Mesendoderm (in vitro differentiated cells): ENCODE measurements around the gene HS3ST6.
A peak's percentile ranks its signal among the peaks of the same experiment; 100 is the strongest.
"Not testable (repeated sequence)": the region's sequence is repeated elsewhere in the genome, so short reads cannot be mapped to it uniquely, and the experiment has no call there.

Experiments used
- DNase-seq: peaks from one replicate; pipeline ENCODE4 v3.0.0; 2013
- H2AK5ac ChIP-seq: 2 replicates; pipeline ENCODE4 v1.6.1; 2013; ENCODE audit warnings: low read length, inconsistent platforms
- H2BK120ac ChIP-seq: 2 replicates; pipeline ENCODE4 v1.6.1; 2013; ENCODE audit warnings: low read depth, mild to moderate bottlenecking, low read length, moderate library complexity, mixed read lengths
- H2BK15ac ChIP-seq: replicated peaks from 2 replicates; pipeline ENCODE4 v1.6.1; 2013; ENCODE audit warnings: low read depth, mild to moderate bottlenecking, moderate library complexity
- H2BK5ac ChIP-seq: 2 replicates; pipeline ENCODE4 v1.6.1; 2013; ENCODE audit warnings: low read length, inconsistent platforms
- H3K18ac ChIP-seq: 2 replicates; pipeline ENCODE4 v1.6.1; 2013; ENCODE audit warnings: mild to moderate bottlenecking, low read length, mixed read lengths
- H3K23ac ChIP-seq: one replicate; pipeline ENCODE4 v1.6.1; 2013; ENCODE audit warnings: low read length
- H3K27ac ChIP-seq: 2 replicates; pipeline ENCODE4 v1.5.1; 2013; ENCODE audit warnings: low read depth, mild to moderate bottlenecking, inconsistent platforms, low read length, moderate library complexity
- H3K27me3 ChIP-seq: 2 replicates; pipeline ENCODE4 v1.6.1; 2013; ENCODE audit warnings: low read length, control low read depth, mild to moderate bottlenecking, inconsistent platforms; ENCODE audit not compliant: insufficient read depth, poor library complexity
- H3K36me3 ChIP-seq: 2 replicates; pipeline ENCODE4 v1.6.1; 2013; ENCODE audit warnings: low read length, inconsistent platforms; ENCODE audit not compliant: control insufficient read depth, insufficient read depth
- H3K4ac ChIP-seq: one replicate; pipeline ENCODE4 v1.6.1; 2013; ENCODE audit warnings: low read depth, mild to moderate bottlenecking, low read length, moderate library complexity
- H3K4me1 ChIP-seq: 2 replicates; pipeline ENCODE4 v1.6.1; 2013; ENCODE audit warnings: low read depth, low read length, inconsistent platforms; ENCODE audit not compliant: control insufficient read depth
- H3K4me2 ChIP-seq: 2 replicates; pipeline ENCODE4 v1.6.1; 2013; ENCODE audit warnings: low read length
- H3K4me3 ChIP-seq: 2 replicates; pipeline ENCODE4 v1.5.1; 2013; ENCODE audit warnings: mild to moderate bottlenecking, low read length
- H3K56ac ChIP-seq: one replicate; pipeline ENCODE4 v1.6.1; 2013; ENCODE audit warnings: low read length
- H3K79me1 ChIP-seq: 2 replicates; pipeline ENCODE4 v1.6.1; 2013; ENCODE audit warnings: low read length, inconsistent platforms
- H3K79me2 ChIP-seq: 2 replicates; pipeline ENCODE4 v1.6.1; 2013; ENCODE audit warnings: mild to moderate bottlenecking, low read length; ENCODE audit not compliant: control insufficient read depth, insufficient read depth
- H3K9ac ChIP-seq: 2 replicates; pipeline ENCODE4 v1.6.1; 2013; ENCODE audit warnings: low read length, inconsistent platforms
- H4K5ac ChIP-seq: one replicate; pipeline ENCODE4 v1.6.1; 2013; ENCODE audit warnings: low read length
- H4K8ac ChIP-seq: one replicate; pipeline ENCODE4 v1.6.1; 2013; ENCODE audit warnings: low read depth, mild to moderate bottlenecking, control low read depth, low read length, moderate library complexity
- WGBS: extraction: QIAGEN DNeasy Blood & Tissue Kit; methylation state at CpG from one replicate; pipeline ENCODE4 v1.1.7; 2013; ENCODE audit warnings: low lambda C conversion rate, missing lambda C conversion rate; ENCODE audit not compliant: insufficient coverage; ENCODE audit errors: extremely low coverage; 5-methylcytosine and 5-hydroxymethylcytosine counted together

HS3ST6 gene

GRCh38 chr16:1963806-1964505 lies 45.7 kb upstream of the HS3ST6 start:
- H2BK120ac ChIP-seq, result no peak overlapping the region
- peak overlapping the region; percentile 96 for H3K4me3 ChIP-seq
- peaks cover 4% of the 10 kb centered on the region for H3K79me1 ChIP-seq
- peak; percentile 34 for DNase-seq
- WGBS, result no CpG with 5 or more reads among the region's 44 CpGs
- H3K27me3 ChIP-seq, result no peaks in the 10 kb centered on the region
- H3K36me3 ChIP-seq, result peaks cover 15% of the 10 kb centered on the region
- peak overlapping the region; percentile 100 for H3K4me2 ChIP-seq
- peak overlapping the region; percentile 35 for H2BK5ac ChIP-seq
- H3K18ac ChIP-seq, result peak overlapping the region; percentile 91
- H3K56ac ChIP-seq, result peak overlapping the region; percentile 99
- H3K9ac ChIP-seq, result peak overlapping the region; percentile 99
- no peak overlapping the region for H4K5ac ChIP-seq
- no peak overlapping the region for H3K4ac ChIP-seq
- peak overlapping the region; percentile 85 for H3K27ac ChIP-seq
- H2AK5ac ChIP-seq, result peak overlapping the region; percentile 85
- H3K4me1 ChIP-seq, result no peaks in the 10 kb centered on the region
- H3K79me2 ChIP-seq, result peaks cover 37% of the 10 kb centered on the region
- H3K23ac ChIP-seq, result peak overlapping the region; percentile 48
- H2BK15ac ChIP-seq, result no peak overlapping the region
- no peak overlapping the region for H4K8ac ChIP-seq

- not testable (repeated sequence) for H2BK5ac ChIP-seq, H3K23ac ChIP-seq, H4K8ac ChIP-seq, H3K27me3 ChIP-seq, H3K79me1 ChIP-seq, H3K4me1 ChIP-seq, H3K4ac ChIP-seq, DNase-seq, H4K5ac ChIP-seq, H2AK5ac ChIP-seq, H3K18ac ChIP-seq, H2BK15ac ChIP-seq, H3K27ac ChIP-seq, H2BK120ac ChIP-seq
- Histone ChIP-seq H3K9ac (peak overlapping the region; percentile 99), H3K4me2 (peak overlapping the region; percentile 87), H3K4me3 (peak overlapping the region; percentile 42), H3K36me3 (peaks cover 15% of the 10 kb centered on the region), H3K79me2 (peaks cover 37% of the 10 kb centered on the region), H3K56ac (peak overlapping the region; percentile 99)
- WGBS, result no CpG with 5 or more reads among the region's 37 CpGs
Observed at GRCh38 chr16:1962161-1963153, 44.2 kb upstream of the HS3ST6 start.

- H3K4ac ChIP-seq, result no peak overlapping the region
- no peak overlapping the region for H3K4me3 ChIP-seq
- peak; percentile 63 for DNase-seq
- no peak overlapping the region for H3K56ac ChIP-seq
- H3K4me2 ChIP-seq, result no peak overlapping the region
- H2AK5ac ChIP-seq, result no peak overlapping the region
- H3K9ac ChIP-seq, result no peak overlapping the region
- H3K18ac ChIP-seq, result no peak overlapping the region
- no peak overlapping the region for H4K8ac ChIP-seq
- no peak overlapping the region for H3K27ac ChIP-seq
- no peaks in the 10 kb centered on the region for H3K4me1 ChIP-seq
- H2BK5ac ChIP-seq, result no peak overlapping the region
- WGBS, result no CpG with 5 or more reads among the region's 6 CpGs
- no peak overlapping the region for H2BK15ac ChIP-seq
- H3K27me3 ChIP-seq, result no peaks in the 10 kb centered on the region
- H3K36me3 ChIP-seq, result peaks cover 15% of the 10 kb centered on the region
- H3K79me1 ChIP-seq, result peaks cover 4% of the 10 kb centered on the region
- no peak overlapping the region for H4K5ac ChIP-seq
- no peak overlapping the region for H2BK120ac ChIP-seq
- peaks cover 37% of the 10 kb centered on the region for H3K79me2 ChIP-seq
- no peak overlapping the region for H3K23ac ChIP-seq
Observed at GRCh38 chr16:1961651-1962067, 43.4 kb upstream of the HS3ST6 start.

DNA sequence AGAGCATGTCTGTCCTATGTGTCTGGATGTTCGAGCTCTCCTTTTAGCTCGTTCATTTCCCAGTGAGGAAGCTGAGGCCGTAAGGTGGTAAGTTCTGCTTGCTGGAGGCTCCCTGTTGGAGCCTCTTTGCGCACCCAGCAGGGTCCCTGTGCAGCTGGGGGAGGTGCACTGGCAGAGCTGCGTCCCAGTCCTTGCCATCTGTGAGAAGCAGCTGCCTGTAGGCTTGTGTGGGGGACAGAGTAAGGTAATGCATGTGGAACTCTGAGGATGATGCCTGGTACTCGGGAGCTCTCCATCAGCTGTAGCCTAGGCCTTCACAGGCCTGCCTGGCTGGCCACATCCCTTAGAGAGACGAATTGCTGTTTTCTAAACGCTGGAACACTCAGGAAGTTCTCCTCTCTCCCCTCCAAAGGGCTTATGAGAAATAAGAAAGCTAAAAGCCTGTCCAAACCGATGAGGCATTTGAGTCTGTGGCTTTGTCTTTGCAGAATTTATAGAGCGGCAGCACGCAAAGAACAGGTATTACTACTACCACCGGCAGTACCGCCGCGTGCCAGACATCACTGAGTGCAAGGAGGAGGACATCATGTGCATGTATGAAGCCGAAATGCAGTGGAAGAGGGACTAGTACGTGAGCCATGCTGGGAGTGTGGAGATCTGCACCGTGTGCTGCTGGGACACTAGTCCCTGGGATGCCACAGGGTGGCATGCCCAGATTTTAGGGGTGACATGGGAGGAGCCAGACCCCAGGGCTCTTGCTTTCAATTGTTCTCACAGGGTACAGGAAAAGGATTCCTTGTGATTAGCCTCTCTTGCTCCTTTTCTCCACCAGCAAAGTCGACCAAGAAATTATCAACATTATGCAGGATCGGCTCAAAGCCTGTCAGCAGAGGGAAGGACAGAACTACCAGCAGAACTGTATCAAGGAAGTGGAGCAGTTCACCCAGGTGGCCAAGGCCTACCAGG lies 42.7 kb upstream of the HS3ST6 start:
- H3K79me1 ChIP-seq, result peaks cover 4% of the 10 kb centered on the region
- peak overlapping the region; percentile 12 for H3K4me2 ChIP-seq
- H3K4ac ChIP-seq, result no peak overlapping the region
- H3K36me3 ChIP-seq, result peaks cover 15% of the 10 kb centered on the region
- H3K4me1 ChIP-seq, result no peaks in the 10 kb centered on the region
- H2AK5ac ChIP-seq, result no peak overlapping the region
- WGBS, result no CpG with 5 or more reads among the region's 20 CpGs
- peaks cover 36% of the 10 kb centered on the region for H3K79me2 ChIP-seq
- no peak overlapping the region for H3K4me3 ChIP-seq
- no peak overlapping the region for H4K5ac ChIP-seq
- no peak overlapping the region for H2BK5ac ChIP-seq
- DNase-seq, result peak; percentile 76
- no peak overlapping the region for H2BK120ac ChIP-seq
- no peak overlapping the region for H2BK15ac ChIP-seq
- no peak overlapping the region for H4K8ac ChIP-seq
- peak overlapping the region; percentile 98 for H3K9ac ChIP-seq
- no peaks in the 10 kb centered on the region for H3K27me3 ChIP-seq
- no peak overlapping the region for H3K23ac ChIP-seq
- no peak overlapping the region for H3K18ac ChIP-seq
- no peak overlapping the region for H3K27ac ChIP-seq
- peak overlapping the region; percentile 99 for H3K56ac ChIP-seq

GRCh38 chr16:1959269-1960039 lies 41.2 kb upstream of the HS3ST6 start, which contains the start of gene NDUFB10:
TSS of gene NDUFB10 (plus strand) at chr16:1959538. CDS start at chr16:1959625, 87 bp downstream.
- Histone ChIP-seq H4K8ac (no peak within 1 kb of the TSS), H3K4me3 (peak within 1 kb of the TSS; percentile 93), H3K27me3 (no peaks in the 10 kb centered on the region), H2BK120ac (peak within 1 kb of the TSS; percentile 2), H2BK5ac (peak within 1 kb of the TSS; percentile 63), H3K4me2 (peak within 1 kb of the TSS; percentile 29), H2AK5ac (no peak within 1 kb of the TSS), H3K79me2 (peaks cover 24% of the 10 kb centered on the region), H4K5ac (no peak within 1 kb of the TSS), H3K56ac (peak within 1 kb of the TSS; percentile 99), H3K18ac (peak within 1 kb of the TSS; percentile 92), H2BK15ac (no peak within 1 kb of the TSS), H3K36me3 (peaks cover 15% of the 10 kb centered on the region), H3K4me1 (no peaks in the 10 kb centered on the region), H3K9ac (peak within 1 kb of the TSS; percentile 98), H3K23ac (no peak within 1 kb of the TSS), H3K27ac (peak within 1 kb of the TSS; percentile 70), H3K79me1 (no peaks in the 10 kb centered on the region), H3K4ac (peak within 1 kb of the TSS; percentile 93)
- peak; percentile 91 for DNase-seq
- no CpG with 5 or more reads among the region's 79 CpGs for WGBS
